Fibroblast of skin of right biceps (primary cell): ENCODE measurements around the gene ASB2.

Experiments
- DNase-seq: peaks from one replicate; pipeline ENCODE4 v3.0.0-alpha.2; 2013

The ASB2 gene

DNA sequence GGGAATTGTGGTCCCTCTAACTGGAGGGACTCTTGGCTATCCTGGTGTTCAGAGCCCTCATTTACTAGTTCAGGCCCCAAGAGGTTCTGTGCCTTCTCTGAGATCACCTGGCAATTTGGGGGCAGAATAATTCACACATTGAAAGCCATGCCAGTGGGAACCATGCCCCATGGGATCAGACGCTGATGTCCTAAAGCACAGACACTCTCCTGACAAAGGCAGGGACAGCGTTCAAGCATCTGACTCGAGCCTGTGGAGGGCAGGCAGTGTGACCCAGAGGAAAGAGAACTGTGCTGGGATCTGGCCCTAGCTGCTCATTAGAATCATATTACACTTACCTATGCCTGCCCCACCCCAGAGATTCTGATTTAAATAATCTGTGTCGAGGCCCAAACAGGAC is 2.4 kb upstream of the ASB2 start:
- DNase-seq = no peak

DNA sequence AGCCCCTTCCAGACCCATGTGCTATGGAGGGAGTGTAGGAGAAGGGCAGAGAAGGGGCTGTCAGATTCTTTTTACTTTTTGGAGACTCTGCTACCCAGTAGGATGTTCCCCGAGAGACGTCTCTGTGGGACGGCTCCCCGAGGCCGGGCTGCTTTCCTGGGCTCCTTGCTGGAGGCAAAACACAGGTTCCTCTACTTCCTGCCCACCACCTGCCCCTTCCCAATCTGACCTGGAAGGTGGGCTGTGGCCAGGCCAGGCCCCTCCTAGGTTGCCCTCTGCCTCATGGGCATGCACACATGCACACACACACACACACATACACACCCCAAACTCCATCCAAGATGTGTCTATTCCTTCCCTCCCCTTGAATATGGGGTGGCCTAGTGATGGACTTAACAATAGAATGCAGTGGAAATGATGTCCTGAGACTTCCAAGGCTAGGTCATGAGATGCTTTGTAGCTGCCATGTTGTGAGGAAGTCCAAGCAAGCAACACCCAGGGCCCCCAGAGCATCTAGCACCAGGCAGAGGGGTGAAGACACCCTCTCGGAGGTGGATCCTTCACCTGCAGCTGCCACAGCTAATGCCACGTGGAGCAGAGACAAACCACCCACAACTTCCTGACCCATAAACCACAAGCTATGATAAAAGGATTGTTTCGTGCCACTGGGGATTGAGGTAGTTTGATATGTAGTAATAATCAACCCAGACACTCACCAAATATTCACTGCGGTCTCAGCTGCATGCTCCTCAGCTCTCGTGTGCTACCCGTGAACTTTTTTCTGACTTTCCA is 1.6 kb upstream of the ASB2 start:
- no peak for DNase-seq

DNA sequence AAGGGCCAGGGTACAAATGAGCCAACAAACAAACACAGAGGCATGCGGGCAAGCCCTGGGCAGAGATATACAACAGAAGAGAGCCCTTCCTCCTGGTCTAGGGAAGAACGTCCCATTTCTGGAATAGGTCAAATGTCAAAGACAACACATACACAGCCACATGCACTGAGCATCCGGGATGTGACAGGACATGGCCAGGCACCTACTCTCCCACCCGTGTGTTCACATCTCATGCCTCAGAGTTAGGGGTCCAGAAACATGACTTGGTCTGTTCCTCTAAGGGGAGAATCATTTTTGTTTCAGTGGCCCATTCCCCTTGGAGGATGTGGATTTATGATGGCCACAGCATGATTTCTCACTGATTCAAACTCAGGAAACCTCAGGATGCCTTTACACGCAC is 801 bp upstream of the ASB2 start:
- no peak for DNase-seq

DNA sequence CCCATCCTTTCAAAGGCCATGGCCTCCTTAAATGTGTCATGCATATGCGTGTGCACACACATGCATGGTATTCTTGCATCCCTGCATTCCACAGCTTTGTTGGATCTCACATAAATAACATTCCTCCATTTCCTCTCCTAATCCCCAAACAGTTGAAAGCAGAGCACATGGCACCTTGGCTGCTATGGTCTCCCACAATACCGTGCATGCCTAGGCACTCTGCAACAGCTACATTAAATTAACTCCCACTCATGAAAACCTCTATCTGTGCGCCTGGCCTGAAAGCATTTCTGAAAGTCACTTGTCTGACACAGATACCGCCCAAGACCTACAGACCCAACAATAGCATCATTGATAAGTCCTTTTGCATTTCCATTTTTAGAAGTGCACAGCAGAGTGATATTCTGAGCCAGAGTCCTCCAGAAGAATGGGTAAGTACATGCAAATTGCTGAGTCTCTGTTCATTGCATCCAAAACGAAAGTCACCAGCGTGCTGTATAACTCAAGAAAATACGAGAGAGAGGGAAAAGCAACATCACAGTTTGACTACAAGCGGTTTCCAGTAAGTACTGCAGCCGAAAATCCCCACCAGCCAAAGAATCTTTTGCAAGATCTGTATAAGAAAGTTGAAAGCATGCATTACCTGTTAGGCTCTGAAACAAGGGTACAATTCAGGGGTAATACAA is 436 bp downstream of the ASB2 start:
- DNase-seq = peak; percentile 24

DNA sequence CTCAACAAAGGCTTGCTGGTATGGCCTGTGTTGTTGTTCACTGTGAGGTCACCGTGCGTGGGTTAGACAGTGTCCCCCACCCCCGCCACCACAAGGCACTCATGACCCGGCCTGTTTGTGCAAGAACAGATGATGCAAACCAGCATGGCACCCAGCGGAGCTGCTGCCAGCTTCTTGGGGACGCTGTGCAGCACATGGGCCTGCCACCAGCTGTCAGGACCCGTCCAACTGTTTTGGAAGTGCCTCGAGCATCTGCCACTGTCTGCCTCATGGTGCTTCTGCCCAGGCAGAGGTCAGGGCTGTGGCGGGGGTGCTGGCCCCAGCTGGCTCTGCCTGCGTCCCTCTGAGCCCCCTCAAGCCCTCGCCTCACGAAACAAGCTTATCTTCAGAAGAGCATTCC is 1.5 kb downstream of the ASB2 start:
- no peak for DNase-seq

DNA sequence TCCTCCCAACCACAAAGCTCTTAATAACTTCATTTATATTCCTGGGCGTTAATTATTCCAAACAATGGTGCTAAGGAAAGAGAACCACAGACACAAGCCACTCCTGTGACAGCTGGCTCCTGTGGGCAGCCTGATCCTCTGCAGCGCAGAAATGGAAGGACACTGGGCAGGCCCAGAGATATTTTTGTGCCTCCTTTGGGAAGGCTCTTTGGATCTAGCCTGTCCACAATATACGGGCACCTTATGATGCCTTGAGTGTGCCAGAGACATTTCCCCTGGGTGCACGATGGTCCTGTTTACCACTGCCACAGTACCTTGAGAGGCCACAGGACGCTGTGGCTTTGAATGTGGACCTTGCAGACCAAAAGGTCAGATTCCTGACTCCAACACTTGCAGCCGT is 2.1 kb downstream of the ASB2 start:
- DNase-seq = no peak

DNA sequence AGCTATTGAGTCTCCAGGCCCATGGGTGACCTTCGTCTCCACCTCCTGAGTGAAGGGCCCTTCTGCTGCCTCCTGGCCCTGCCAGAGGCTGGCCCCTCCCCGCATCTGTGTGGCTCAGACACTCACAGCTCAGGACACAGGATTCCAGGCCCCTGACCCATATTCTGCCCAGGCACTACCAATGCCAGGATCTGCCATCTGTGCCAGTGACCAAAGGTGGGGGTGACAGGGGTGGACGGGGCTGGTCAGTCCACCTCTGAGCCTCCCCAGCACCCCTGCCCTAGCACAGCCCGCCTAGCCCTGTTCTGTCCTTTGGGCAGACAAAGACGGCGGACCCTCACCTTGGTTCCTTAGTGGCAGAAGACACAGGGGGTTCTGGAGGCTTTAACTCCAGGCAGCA is 2.8 kb downstream of the ASB2 start:
- DNase-seq = no peak

DNA sequence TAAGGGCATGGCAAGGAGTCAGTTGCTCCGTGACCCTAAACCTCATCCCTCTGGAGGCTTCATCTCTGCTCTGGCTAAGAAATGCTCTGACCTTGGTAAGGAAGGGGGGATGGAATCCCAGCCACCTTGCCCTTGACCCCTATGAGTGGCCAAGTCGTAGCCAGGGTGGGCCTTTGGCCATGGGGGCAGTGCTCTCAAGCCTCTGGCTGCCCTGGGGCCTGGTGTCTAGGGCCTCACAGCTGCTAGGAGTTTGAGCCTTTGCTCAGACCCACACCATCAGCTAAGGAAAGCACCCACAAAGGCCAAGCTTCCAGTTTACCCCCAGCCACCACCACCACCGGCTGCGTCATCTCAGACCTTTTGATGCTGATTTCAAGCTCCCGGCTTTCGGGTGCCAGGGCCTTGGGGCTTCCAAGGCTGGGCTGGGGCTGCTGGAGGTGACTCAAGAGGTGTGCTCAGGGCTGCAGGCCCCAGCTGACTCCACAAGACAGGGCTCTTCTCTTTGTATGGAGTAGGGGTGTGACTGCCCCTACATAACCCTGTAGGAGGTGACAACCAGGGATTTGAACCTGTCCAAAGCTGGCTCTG is 3.7 kb downstream of the ASB2 start:
- DNase-seq = no peak

DNA sequence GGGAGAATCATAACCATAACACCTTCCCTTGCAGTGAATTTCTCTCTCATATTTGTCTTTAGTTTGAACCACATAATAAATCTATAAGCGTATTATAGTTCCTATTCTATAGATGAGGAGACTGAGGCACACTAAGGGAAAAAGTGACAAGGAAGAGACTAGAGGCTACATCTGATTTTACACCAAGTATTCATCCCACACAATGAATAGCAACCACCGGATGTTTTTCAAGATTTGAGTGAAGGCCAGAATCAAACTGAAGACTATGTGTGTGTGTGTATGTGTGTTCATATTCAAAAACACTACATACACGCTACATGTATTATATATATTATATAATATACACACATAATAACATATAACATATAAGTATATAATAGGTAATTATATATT is 4.7 kb downstream of the ASB2 start:
- DNase-seq = no peak

DNA sequence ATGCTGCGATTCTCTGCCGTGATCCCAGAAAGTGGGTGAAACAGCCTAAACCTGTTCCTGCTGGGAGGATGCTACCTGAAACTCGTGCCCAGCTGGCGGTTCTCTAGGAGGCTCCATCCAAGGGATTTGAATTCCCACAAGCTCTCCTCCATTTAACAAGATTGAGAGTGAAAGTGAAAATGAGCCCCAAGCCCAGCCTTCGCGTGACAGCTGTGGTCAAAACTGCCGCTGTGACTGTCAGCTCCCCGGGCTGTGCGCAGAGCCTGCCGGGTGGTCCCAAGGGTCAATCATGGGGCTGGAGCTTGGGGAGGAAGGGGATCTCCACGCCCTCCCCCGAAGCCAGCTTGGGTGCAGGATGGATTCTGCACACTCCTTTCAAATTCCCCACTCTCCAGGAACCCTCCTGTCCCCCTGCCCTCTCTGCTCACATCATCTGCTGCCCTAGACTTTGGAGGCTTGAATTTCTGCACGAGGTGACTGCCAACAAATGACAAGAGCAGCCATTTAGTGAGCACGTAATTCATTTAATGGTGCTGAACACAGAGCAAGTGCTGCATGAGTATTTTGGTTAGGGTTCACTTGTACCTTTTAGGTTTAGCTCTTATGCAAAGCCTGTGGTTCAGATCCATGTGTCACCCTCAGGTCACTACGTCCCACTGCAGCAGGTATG is 5.3 kb downstream of the ASB2 start:
- no peak for DNase-seq

DNA sequence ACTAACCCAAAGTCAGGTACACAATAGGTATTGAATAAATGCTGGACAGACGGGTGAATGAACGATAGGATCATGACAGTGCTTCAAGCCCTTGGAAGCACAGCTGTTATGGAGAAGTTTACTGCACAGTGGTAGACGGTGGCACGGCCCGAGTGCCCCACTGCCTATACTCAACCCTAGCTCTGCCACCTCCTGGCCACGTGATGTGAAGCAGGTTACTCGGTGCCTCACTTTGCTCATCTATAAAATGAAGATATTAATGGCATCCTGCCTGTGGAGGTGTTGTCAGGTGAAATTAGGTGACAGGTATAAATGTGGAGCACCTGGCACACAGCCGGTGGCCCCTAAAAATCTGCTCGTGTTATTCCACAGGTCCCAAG is 5.8 kb downstream of the ASB2 start:
- DNase-seq = no peak

DNA sequence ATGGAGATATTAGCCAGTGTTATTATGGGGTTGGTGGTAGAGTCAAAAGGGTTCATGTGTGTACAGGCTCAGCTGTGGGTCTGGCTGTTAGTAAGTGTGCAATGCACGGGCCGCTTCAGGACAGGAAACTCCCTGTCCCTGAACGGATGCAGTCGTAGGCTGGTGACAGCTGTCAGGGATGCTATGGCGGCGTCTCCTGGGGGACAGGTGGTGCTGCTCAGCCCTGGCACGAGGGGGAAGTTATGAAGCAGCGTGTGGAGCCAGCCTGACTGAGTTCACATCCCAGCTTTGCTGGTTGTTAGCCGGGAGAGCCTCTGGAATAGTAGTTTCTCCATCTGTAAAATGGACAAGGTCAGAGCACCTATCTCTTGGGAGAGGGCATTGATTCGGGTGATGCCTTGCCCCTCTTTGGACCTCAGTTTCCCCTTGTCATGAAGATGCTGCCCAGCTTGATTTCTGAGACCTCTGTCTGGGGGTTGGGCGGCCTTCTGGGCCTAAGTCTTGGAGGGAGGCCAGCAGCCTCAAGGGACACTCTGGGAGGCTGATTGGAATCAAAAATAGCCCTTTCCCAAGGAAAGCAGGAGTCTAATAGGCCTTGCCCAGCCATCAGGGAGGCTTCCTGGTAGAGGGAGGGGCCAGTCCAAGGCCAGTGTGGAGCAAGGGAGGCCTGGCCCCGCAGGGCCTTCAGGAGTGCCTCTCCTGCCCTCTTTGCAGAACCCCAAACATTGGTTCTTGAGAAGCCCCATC is 7.1 kb downstream of the ASB2 start:
- no peak for DNase-seq

DNA sequence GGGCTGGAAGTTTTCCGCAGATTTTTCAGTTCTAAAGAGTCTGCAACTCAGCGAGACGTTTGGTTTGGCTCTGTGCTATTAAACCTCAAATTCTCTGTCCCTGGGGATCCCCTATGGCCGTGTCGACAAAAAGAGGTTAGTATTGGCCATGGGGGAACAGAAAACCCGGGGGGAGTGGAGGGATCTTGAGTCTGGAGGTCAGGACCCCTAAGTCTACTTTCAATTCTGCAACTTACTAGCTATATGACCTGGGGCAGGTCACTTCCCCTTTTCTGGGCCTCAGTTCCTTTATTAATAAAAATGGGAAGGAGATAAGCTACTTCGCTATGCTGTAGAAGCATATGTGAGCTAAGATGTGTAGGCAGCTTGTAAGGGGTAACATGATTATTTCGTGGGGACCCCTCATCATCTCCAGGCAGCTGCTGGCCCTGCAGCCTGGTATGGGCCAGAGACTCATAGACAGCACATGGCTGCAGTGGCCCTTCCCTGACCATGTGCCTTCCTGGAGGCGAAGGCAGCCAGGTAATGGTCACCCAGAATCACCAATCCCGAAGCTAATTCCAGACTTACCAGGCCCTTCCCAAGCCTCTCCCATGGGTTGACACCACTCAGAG is 8.6 kb downstream of the ASB2 start:
- DNase-seq = no peak

DNA sequence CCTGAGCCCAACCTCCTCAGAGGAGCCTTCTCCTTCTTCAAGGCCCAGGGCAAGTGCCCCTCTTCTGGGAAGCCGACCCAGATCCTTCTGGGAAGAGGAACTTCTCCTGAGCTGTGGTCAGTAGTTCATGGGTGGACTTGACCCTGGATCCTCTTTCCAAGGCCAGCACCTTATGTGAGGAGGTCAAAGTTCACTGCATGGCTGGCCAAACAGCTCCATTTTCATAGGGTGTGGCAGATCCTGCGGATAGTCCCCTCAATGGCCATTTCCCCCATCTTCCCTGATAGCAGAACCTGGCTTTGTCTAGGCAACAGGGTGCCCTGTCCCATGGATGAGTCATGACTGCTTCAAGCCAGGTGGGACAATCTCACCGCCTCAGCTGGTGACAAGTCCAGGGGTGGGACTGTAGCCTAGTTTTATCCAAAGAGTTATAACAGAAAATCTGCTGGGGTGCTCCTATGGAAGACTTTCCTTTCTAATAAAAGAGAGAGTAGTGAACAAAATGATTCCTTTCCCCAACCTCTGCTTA is 10.4 kb downstream of the ASB2 start:
- no peak for DNase-seq

DNA sequence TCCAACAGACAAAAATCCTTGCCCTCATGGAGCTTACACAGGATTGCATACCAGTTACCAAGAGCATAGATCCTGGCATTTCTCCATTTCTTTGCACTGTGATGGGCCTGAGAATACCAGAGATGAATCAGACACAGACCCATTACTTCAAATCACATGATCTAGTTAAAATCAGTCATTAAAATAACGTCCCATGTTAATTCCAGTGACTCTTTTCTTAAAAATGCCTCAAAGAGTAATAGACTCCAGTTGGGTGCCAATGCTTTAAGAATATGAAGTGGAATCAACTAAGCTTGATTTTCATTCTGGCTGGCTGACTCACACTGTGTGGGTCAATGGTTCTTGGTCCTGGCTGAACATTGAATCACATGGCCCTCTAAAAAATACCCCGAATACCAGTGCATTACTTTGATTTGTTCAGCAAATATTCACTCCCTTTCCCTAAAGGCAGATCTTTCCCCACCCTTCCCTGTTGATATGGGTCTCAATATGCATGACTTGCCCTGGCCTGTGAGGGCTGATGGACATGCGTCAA is 11.0 kb downstream of the ASB2 start:
- peak; percentile 95 for DNase-seq

DNA sequence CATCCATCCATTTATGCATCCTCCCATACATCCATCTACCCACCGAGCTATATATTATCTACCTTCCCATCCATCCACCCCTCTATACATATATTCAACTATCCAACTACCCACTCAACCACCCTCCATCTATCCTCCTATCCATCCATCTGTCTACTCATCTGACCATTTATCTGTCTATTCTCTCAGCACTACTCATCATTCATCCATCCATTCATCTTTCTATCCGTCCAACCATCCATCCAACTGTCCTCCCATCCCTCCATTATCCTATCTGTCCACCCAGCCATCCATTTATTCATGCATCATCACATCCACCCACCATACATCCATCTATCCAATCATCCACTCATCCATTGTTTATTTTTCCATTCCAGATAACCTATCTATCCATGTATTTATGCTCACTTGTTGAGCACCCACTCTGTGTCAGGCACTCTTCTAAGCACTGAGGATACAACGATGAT is 11.5 kb downstream of the ASB2 start:
- DNase-seq = no peak

DNA sequence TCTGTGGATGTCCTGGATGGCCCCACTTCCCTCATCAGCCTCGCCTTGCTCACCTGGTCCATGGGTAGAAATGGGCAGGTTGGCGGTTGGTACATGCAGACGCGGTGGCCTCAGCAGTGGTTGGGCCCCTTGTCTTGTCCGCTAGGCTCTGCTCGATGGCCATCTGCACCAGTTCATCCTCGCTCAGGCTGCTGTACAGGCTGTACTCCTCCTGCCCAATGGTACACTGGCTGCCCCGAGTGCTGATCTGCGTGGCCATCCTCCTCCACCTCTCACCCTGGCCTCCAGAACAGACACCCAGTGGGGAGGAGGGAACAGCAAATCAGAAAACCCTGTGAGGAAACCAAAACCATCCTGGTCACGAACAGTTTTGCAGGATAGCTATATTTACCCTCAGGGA is 12.1 kb downstream of the ASB2 start:
- no peak for DNase-seq

DNA sequence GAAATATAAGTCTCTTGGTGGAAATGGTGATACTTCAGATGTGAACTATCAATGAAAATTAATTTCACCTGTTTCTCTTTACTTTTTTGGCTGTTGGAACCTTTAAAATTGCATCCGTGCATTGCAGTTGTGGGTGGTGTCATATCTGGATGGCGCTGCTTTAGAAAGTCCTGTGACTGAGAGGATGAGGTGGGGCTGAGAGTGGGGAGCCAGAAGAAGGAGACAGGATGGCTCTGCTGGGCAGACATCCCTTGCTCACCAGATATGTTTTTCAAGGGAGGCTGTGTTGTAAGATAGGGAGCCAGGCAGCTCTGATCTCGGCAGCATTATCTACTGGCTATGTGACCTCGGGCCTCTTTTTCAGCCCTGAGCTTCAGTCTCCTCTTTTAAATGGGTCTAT is 12.7 kb downstream of the ASB2 start:
- no peak for DNase-seq

DNA sequence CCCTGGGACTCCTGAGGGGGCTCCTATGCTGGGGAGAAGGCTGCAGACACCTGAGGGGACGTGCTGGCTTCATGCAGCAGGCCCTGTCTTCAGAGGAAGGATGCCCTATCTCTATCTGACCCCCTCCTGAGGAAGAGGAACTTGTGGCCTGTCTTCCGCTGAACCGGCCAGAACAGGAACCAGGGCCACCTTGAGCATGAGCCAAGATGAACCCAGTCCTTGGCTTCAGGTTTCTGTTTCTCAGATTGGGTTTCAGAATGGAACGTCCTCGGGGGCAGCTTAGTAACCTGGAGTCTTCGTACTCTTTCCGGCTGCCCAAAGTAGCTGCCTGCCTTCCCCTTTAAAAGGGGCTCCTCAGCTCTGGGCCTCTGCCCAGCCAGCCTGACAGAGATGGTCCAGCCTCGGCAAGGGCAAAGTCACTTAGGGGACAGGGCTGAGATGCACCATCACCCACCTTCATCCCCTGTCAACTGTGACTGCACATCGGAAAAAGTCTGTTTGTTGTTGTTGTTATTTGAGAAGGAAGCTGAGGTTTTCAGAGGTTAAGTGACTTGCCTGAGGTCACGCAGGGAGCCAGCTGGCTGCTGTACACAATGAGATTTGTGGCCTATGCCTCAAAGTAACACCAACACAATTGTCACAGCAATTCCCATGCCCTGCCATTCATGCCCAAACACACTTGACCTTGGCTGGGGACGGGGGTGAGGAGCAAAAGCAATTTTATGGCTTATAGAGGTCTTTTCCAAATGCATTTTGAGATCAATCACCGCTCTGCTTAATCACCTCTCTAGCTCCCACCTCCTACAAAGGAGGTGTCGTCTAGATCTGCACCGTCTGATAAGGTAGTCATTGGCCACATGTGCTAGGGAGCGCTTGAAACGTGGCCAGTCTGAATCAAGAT is 13.4 kb downstream of the ASB2 start:
- no peak for DNase-seq

DNA sequence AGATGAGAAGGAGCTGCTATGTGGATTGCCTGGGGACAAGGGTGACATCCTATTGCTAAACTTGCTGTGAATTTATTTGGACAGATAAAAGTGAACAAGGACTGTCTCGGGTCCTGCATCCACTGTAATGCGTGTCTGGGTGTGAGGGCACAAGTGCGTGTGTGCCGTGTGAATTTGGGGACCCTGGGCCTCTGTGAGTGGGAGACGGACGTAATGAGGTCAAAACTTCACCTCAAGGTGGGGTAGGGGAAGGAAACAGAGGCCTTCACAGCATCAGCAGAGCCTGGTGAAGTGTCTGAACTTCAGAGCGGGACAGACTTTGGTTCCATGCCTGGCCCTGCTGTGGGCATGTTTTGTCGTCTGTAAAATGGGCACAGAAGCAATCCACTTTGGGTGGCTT is 14.8 kb downstream of the ASB2 start:
- DNase-seq = no peak
